CD4-positive, CD25-positive, alpha-beta regulatory T cell (primary cell): Measurements from ENCODE around the gene MEF2D. TPM values are rescaled to one million over a fixed set of nuclear protein-coding genes. Genes with fewer than 3 reads are reported as not detected.

Source experiments
- ATAC-seq, 2 donors: fragments of 150-1000 bp; cut with Tn5 transposase; one replicate each; pipeline ENCODE4 v1.10.0; 2021; ENCODE audit warnings: low read depth in 2 of 2, moderate number of reproducible peaks in 2 of 2, moderate library complexity in 1 of 2
- DNase-seq, 3 donors: peaks; one replicate each; pipeline versions ENCODE4 v3.0.0 to v3.0.0-alpha.2; 2012 to 2022; ENCODE audit warnings: mixed read lengths in 1 of 3
- H3K27ac ChIP-seq: one replicate; pipeline ENCODE4 v1.7.0; 2013; ENCODE audit warnings: mild to moderate bottlenecking, low read length; ENCODE audit not compliant: insufficient read depth, poor library complexity, severe bottlenecking
- H3K27me3 ChIP-seq: one replicate; pipeline ENCODE4 v1.7.0; 2013; ENCODE audit warnings: low read length; ENCODE audit not compliant: control insufficient read depth, insufficient read depth
- H3K36me3 ChIP-seq: one replicate; pipeline ENCODE4 v1.7.0; 2013; ENCODE audit warnings: mild to moderate bottlenecking, low read length, moderate library complexity; ENCODE audit not compliant: control insufficient read depth, insufficient read depth
- H3K4me1 ChIP-seq: 2 replicates; pipeline ENCODE4 v1.7.0; 2013; ENCODE audit warnings: mild to moderate bottlenecking, low read length; ENCODE audit not compliant: insufficient read depth, control insufficient read depth, poor library complexity, severe bottlenecking
- H3K4me3 ChIP-seq: one replicate; pipeline ENCODE4 v1.7.0; 2013; ENCODE audit warnings: low read depth, mild to moderate bottlenecking, low read length, moderate library complexity
- H3K9me3 ChIP-seq, 2 experiments: 1 replicate in 1 of 2; 2 replicates in 1 of 2; pipeline ENCODE4 v1.7.0; 2013; ENCODE audit warnings: low read length in 2 of 2, mild to moderate bottlenecking in 1 of 2, moderate library complexity in 1 of 2; ENCODE audit not compliant: control insufficient read depth in 2 of 2
- H3K27ac Mint-ChIP-seq, 3 donors: one replicate each; pipeline ENCODE4 v1.8.0; 2020 to 2022; ENCODE audit warnings: mild to moderate bottlenecking in 3 of 3, mixed read lengths in 3 of 3, moderate library complexity in 2 of 3
- H3K27me3 Mint-ChIP-seq: one replicate; pipeline ENCODE4 v1.8.0; 2022; ENCODE audit warnings: mild to moderate bottlenecking, mixed read lengths
- H3K36me3 Mint-ChIP-seq: one replicate; pipeline ENCODE4 v1.8.0; 2020; ENCODE audit warnings: mixed read lengths
- H3K4me1 Mint-ChIP-seq, 4 donors: one replicate each; pipeline ENCODE4 v1.8.0; 2020 to 2022; ENCODE audit warnings: mixed read lengths in 4 of 4, mild to moderate bottlenecking in 1 of 4
- H3K4me3 Mint-ChIP-seq, 4 donors: one replicate each; pipeline ENCODE4 v1.8.0; 2020 to 2022; ENCODE audit warnings: mild to moderate bottlenecking in 4 of 4, mixed read lengths in 4 of 4, moderate library complexity in 3 of 4
- H3K9me3 Mint-ChIP-seq, 7 donors: one replicate each; pipeline ENCODE4 v1.8.0; 2020 to 2022; ENCODE audit warnings: mixed read lengths in 7 of 7, mild to moderate bottlenecking in 3 of 7, moderate library complexity in 2 of 7
- polyA plus RNA-seq, 4 donors: library from polyadenylated mRNA; unstranded; fragments of 300-500 nt; fragmentation: Illumina TruSeq; gene quantifications; one replicate each; pipeline ENCODE4 v1.2.3, GENCODE V29; 2021
- total RNA-seq: library from RNA; stranded (reverse); gene quantifications from one replicate; pipeline ENCODE4 v1.2.3, GENCODE V29; 2022

Gene MEF2D
- total and polyA plus RNA-seq, 5 donors from 2014 or later = 4.6 to 186 (median 7.0) TPM

- Mint-ChIP-seq H3K4me1 (peaks cover 11 to 98% (median 80%) of the 10 kb centered on the region in 4 donors), H3K27ac (peak overlapping the region in 2 of 3 donors; percentile 65 to 100), H3K4me3 (peak overlapping the region; percentile 45 to 86 (median 68)), H3K9me3 (no peaks in the 10 kb centered on the region), H3K27me3 (no peaks in the 10 kb centered on the region), H3K36me3 (peaks cover 11% of the 10 kb centered on the region)
- DNase-seq (no peak), ATAC-seq (no peak)
- Histone ChIP-seq H3K27ac (peak overlapping the region; percentile 71), H3K4me3 (peak overlapping the region; percentile 5), H3K9me3 (no peaks in the 10 kb centered on the region), H3K36me3 (peaks cover 12% of the 10 kb centered on the region), H3K27me3 (no peaks in the 10 kb centered on the region), H3K4me1 (peaks cover 100% of the 10 kb centered on the region)
Measured at GRCh38 chr1:156494309-156494895, 6.2 kb downstream of the MEF2D start.

GRCh38 chr1:156493742-156494141 lies 6.8 kb downstream of the MEF2D start:
- H3K9me3 Mint-ChIP-seq = no peaks in the 10 kb centered on the region
- H3K4me1 ChIP-seq = peaks cover 100% of the 10 kb centered on the region
- DNase-seq = no peak
- peak overlapping the region in 2 of 3 donors; percentile 85 to 89 for H3K27ac Mint-ChIP-seq
- H3K4me3 Mint-ChIP-seq = peak overlapping the region; percentile 44 to 67 (median 63)
- H3K4me3 ChIP-seq = peak overlapping the region; percentile 31
- no peaks in the 10 kb centered on the region for H3K9me3 ChIP-seq
- H3K36me3 Mint-ChIP-seq = peaks cover 11% of the 10 kb centered on the region
- peaks cover 11 to 100% (median 84%) of the 10 kb centered on the region in 4 donors for H3K4me1 Mint-ChIP-seq
- peak overlapping the region; percentile 71 for H3K27ac ChIP-seq
- no peaks in the 10 kb centered on the region for H3K27me3 ChIP-seq
- no peaks in the 10 kb centered on the region for H3K27me3 Mint-ChIP-seq
- H3K36me3 ChIP-seq = peaks cover 12% of the 10 kb centered on the region
- no peak for ATAC-seq

GRCh38 chr1:156493154-156493631 lies 7.4 kb downstream of the MEF2D start:
- peak overlapping the region; percentile 65 to 86 (median 74) for H3K4me3 Mint-ChIP-seq
- H3K4me1 Mint-ChIP-seq = peaks cover 11 to 100% (median 84%) of the 10 kb centered on the region in 4 donors
- no peaks in the 10 kb centered on the region for H3K27me3 Mint-ChIP-seq
- Histone ChIP-seq H3K27me3 (no peaks in the 10 kb centered on the region), H3K36me3 (peaks cover 12% of the 10 kb centered on the region), H3K4me1 (peaks cover 100% of the 10 kb centered on the region), H3K27ac (peak overlapping the region; percentile 71), H3K9me3 (no peaks in the 10 kb centered on the region), H3K4me3 (peak overlapping the region; percentile 26)
- peaks cover 11% of the 10 kb centered on the region for H3K36me3 Mint-ChIP-seq
- H3K27ac Mint-ChIP-seq = peak overlapping the region; percentile 89 to 96 (median 96)
- ATAC-seq (no peak), DNase-seq (no peak)
- no peaks in the 10 kb centered on the region for H3K9me3 Mint-ChIP-seq

- H3K27ac Mint-ChIP-seq = peak overlapping the region; percentile 89 to 96 (median 96)
- no peak for ATAC-seq
- peaks cover 12% of the 10 kb centered on the region for H3K36me3 ChIP-seq
- H3K27me3 Mint-ChIP-seq = no peaks in the 10 kb centered on the region
- H3K4me1 Mint-ChIP-seq = peaks cover 16 to 100% (median 84%) of the 10 kb centered on the region in 4 donors
- H3K27ac ChIP-seq = peak overlapping the region; percentile 71
- H3K27me3 ChIP-seq = no peaks in the 10 kb centered on the region
- no peaks in the 10 kb centered on the region for H3K9me3 Mint-ChIP-seq
- peak overlapping the region; percentile 65 to 86 (median 74) for H3K4me3 Mint-ChIP-seq
- peak overlapping the region; percentile 35 for H3K4me3 ChIP-seq
- peaks cover 100% of the 10 kb centered on the region for H3K4me1 ChIP-seq
- H3K9me3 ChIP-seq = no peaks in the 10 kb centered on the region
- DNase-seq = no peak
- peaks cover 11% of the 10 kb centered on the region for H3K36me3 Mint-ChIP-seq
Measured at GRCh38 chr1:156492591-156493080, 7.9 kb downstream of the MEF2D start.

GRCh38 chr1:156492013-156492590 lies 8.5 kb downstream of the MEF2D start:
- Histone ChIP-seq H3K27ac (peak overlapping the region; percentile 71), H3K9me3 (no peaks in the 10 kb centered on the region), H3K4me3 (peak overlapping the region; percentile 35), H3K36me3 (peaks cover 12% of the 10 kb centered on the region), H3K27me3 (no peaks in the 10 kb centered on the region), H3K4me1 (peaks cover 100% of the 10 kb centered on the region)
- H3K27ac Mint-ChIP-seq = peak overlapping the region; percentile 89 to 96 (median 96)
- H3K36me3 Mint-ChIP-seq = peaks cover 11% of the 10 kb centered on the region
- H3K4me3 Mint-ChIP-seq = peak overlapping the region; percentile 65 to 86 (median 74)
- no peaks in the 10 kb centered on the region for H3K9me3 Mint-ChIP-seq
- H3K4me1 Mint-ChIP-seq = peaks cover 20 to 100% (median 84%) of the 10 kb centered on the region in 4 donors
- ATAC-seq (no peak), DNase-seq (no peak)
- no peaks in the 10 kb centered on the region for H3K27me3 Mint-ChIP-seq

GRCh38 chr1:156491151-156491949 lies 9.2 kb downstream of the MEF2D start:
- DNase-seq (no peak), ATAC-seq (no peak)
- H3K27ac Mint-ChIP-seq = peak overlapping the region; percentile 80 to 96 (median 89)
- peak overlapping the region; percentile 47 for H3K4me3 ChIP-seq
- H3K4me1 Mint-ChIP-seq = peaks cover 23 to 100% (median 83%) of the 10 kb centered on the region in 4 donors
- H3K27me3 ChIP-seq = no peaks in the 10 kb centered on the region
- H3K27ac ChIP-seq = peak overlapping the region; percentile 71
- H3K36me3 Mint-ChIP-seq = peaks cover 7% of the 10 kb centered on the region
- H3K36me3 ChIP-seq = peaks cover 12% of the 10 kb centered on the region
- H3K27me3 Mint-ChIP-seq = no peaks in the 10 kb centered on the region
- no peaks in the 10 kb centered on the region for H3K9me3 ChIP-seq
- H3K4me3 Mint-ChIP-seq = peak overlapping the region; percentile 65 to 89 (median 74)
- H3K4me1 ChIP-seq = peaks cover 100% of the 10 kb centered on the region
- H3K9me3 Mint-ChIP-seq = no peaks in the 10 kb centered on the region

- ATAC-seq (no peak), DNase-seq (no peak)
- H3K27ac Mint-ChIP-seq = peak overlapping the region; percentile 89 to 98 (median 96)
- H3K27me3 Mint-ChIP-seq = no peaks in the 10 kb centered on the region
- H3K4me1 Mint-ChIP-seq = peaks cover 25 to 99% (median 80%) of the 10 kb centered on the region in 4 donors
- no peaks in the 10 kb centered on the region for H3K27me3 ChIP-seq
- H3K9me3 ChIP-seq = no peaks in the 10 kb centered on the region
- H3K4me1 ChIP-seq = peaks cover 100% of the 10 kb centered on the region
- H3K4me3 ChIP-seq = peak overlapping the region; percentile 47
- peak overlapping the region; percentile 65 to 91 (median 80) for H3K4me3 Mint-ChIP-seq
- peaks cover 7% of the 10 kb centered on the region for H3K36me3 Mint-ChIP-seq
- peaks cover 12% of the 10 kb centered on the region for H3K36me3 ChIP-seq
- no peaks in the 10 kb centered on the region for H3K9me3 Mint-ChIP-seq
- H3K27ac ChIP-seq = peak overlapping the region; percentile 71
Measured at GRCh38 chr1:156490401-156491032, 10.1 kb downstream of the MEF2D start.
